HCT116 (cell line): ENCODE results near the gene CARMIL1. TPM values are rescaled to one million over a fixed set of nuclear protein-coding genes. Genes with fewer than 3 reads are reported as not detected.
A peak's percentile ranks its signal among the peaks of the same experiment; 100 is the strongest.

Source experiments
- ATAC-seq: fragments of 200-7000 bp; cut with Tn5 transposase; 2 replicates; pipeline ENCODE4 v1.9.1; 2020; ENCODE audit warnings: mild to moderate bottlenecking, moderate library complexity
- BruUV-seq: library from RNA; stranded (reverse); fragments of 400-500 nt; replicated peaks from 2 replicates; lab custom pipeline; 2021; lab: Mats Ljungman, UMichigan
- CTCF ChIA-PET: fragments of 300-600 bp; sonication (Branson Sonifier 250); formaldehyde crosslinking; loops from one replicate; lab custom pipeline; 2021; ENCODE audit warnings: antibody characterized with exemption; lab: Charles Lee
- POLR2A ChIA-PET: fragments of 300-600, 350-600 bp; sonication (Branson Sonifier 250); formaldehyde crosslinking; loops from one replicate; lab custom pipeline; 2021; ENCODE audit warnings: antibody characterized with exemption; lab: Charles Lee
- RAD21 ChIA-PET, 2 experiments: fragments of 300-600 bp; sonication (Branson Sonifier 250); formaldehyde crosslinking; loops; one replicate each; lab custom pipeline; 2023; ENCODE audit warnings: low total read pairs in 2 of 2; ENCODE audit not compliant: uncharacterized antibody in 2 of 2, unreplicated experiment in 2 of 2, low non-redundant PET in 1 of 2; lab: Charles Lee
- DNase-seq: peaks from one replicate; pipeline ENCODE4 v3.0.0-alpha.2; 2010; ENCODE audit warnings: low read depth, low spot score
- H2AFZ ChIP-seq: fragments of 200-600 bp; shearing (Covaris generic), sonication (generic); 2 replicates; pipeline ENCODE4 v1.6.1; 2017; ENCODE audit warnings: low read depth, mixed run types, mixed read lengths, antibody characterized with exemption, low read length; ENCODE audit not compliant: poor library complexity, severe bottlenecking
- H3K27ac ChIP-seq: 2 replicates; pipeline ENCODE4 v1.5.1; 2012; ENCODE audit warnings: low read depth, low read length
- H3K27me3 ChIP-seq: fragments of 200-600 bp; sonication (generic); 2 replicates; pipeline ENCODE4 v1.6.1; 2016; ENCODE audit warnings: mixed run types, low read length, mixed read lengths; ENCODE audit not compliant: insufficient read depth
- H3K36me3 ChIP-seq, 2 experiments: fragments of 200-500 bp in 1 of 2; fragments of 200-600 bp in 1 of 2; sonication (Bioruptor generic) in 1 of 2; sonication (generic) in 1 of 2; 2 replicates each; pipeline versions ENCODE4 v1.5.1 to v1.6.1; 2014 to 2016; ENCODE audit warnings: low read length in 2 of 2, inconsistent platforms in 1 of 2, mixed read lengths in 1 of 2, mixed run types in 1 of 2; ENCODE audit not compliant: insufficient read depth in 2 of 2, control insufficient read depth in 1 of 2
- H3K4me1 ChIP-seq, 2 experiments: fragments of 200-600 bp in 1 of 2; sonication (generic) in 1 of 2; 2 replicates each; pipeline versions ENCODE4 v1.5.1 to v1.6.1; 2012 to 2017; ENCODE audit warnings: low read length in 2 of 2, inconsistent platforms in 1 of 2, mild to moderate bottlenecking in 1 of 2, mixed read lengths in 1 of 2, mixed run types in 1 of 2, moderate library complexity in 1 of 2; ENCODE audit not compliant: insufficient read depth in 2 of 2, control insufficient read depth in 1 of 2
- H3K4me2 ChIP-seq: fragments of 200-600 bp; sonication (generic); 2 replicates; pipeline ENCODE4 v1.6.1; 2017; ENCODE audit warnings: mixed run types, low read length, mixed read lengths
- H3K4me3 ChIP-seq, 2 experiments: fragments of 200-600 bp in 1 of 2; sonication (generic) in 1 of 2; replicated peaks in 1 of 2; 2 replicates each; pipeline ENCODE4 v1.5.1; 2011 to 2016; ENCODE audit warnings: low read length in 2 of 2, control low read depth in 1 of 2, low read depth in 1 of 2, mild to moderate bottlenecking in 1 of 2, mixed read lengths in 1 of 2, mixed run types in 1 of 2
- H3K79me2 ChIP-seq: fragments of 200-600 bp; sonication (generic); 2 replicates; pipeline ENCODE4 v1.6.1; 2017; ENCODE audit warnings: mild to moderate bottlenecking, mixed run types, low read length, moderate library complexity, mixed read lengths; ENCODE audit not compliant: insufficient read depth
- H3K9ac ChIP-seq: fragments of 200-600 bp; sonication (generic); 2 replicates; pipeline ENCODE4 v1.6.1; 2016; ENCODE audit warnings: low read length, mixed read lengths
- H3K9me2 ChIP-seq: fragments of 200-600 bp; sonication (generic), shearing (Covaris generic); 2 replicates; pipeline ENCODE4 v1.6.1; 2017; ENCODE audit warnings: mixed run types, mild to moderate bottlenecking, moderate library complexity; ENCODE audit not compliant: insufficient read depth
- H3K9me3 ChIP-seq, 2 experiments: fragments of 200-500 bp in 1 of 2; fragments of 200-600 bp in 1 of 2; sonication (Bioruptor generic) in 1 of 2; sonication (generic) in 1 of 2; 2 replicates each; pipeline ENCODE4 v1.6.1; 2014 to 2017; ENCODE audit warnings: low read length in 2 of 2, mixed read lengths in 2 of 2, inconsistent platforms in 1 of 2, low read depth in 1 of 2, mild to moderate bottlenecking in 1 of 2, mixed run types in 1 of 2, moderate library complexity in 1 of 2; ENCODE audit not compliant: control insufficient read depth in 1 of 2, insufficient read depth in 1 of 2
- H4K20me1 ChIP-seq: fragments of 200-600 bp; sonication (generic), shearing (Covaris generic); 2 replicates; pipeline ENCODE4 v1.6.1; 2017; ENCODE audit warnings: mixed run types, mild to moderate bottlenecking, moderate library complexity; ENCODE audit not compliant: insufficient read depth
- FOSL1 ChIP-seq: IDR thresholded peaks from 2 replicates; pipeline ENCODE4 v1.6.1; 2012; ENCODE audit warnings: low read depth
- JUND ChIP-seq: IDR thresholded peaks from 2 replicates; pipeline ENCODE4 v1.6.1; 2012
- SP1 ChIP-seq: IDR thresholded peaks from 2 replicates; pipeline ENCODE4 v1.6.1; 2012; ENCODE audit warnings: low read depth
- SRF ChIP-seq: IDR thresholded peaks from 2 replicates; pipeline ENCODE4 v1.6.1; 2012; ENCODE audit warnings: low read depth
- TCF7L2 ChIP-seq: IDR thresholded peaks from 2 replicates; pipeline ENCODE4 v1.7.0; 2011; ENCODE audit warnings: borderline replicate concordance, inconsistent platforms; ENCODE audit not compliant: insufficient read depth, insufficient read length; ENCODE audit errors: extremely low read depth
- intact Hi-C: fragments of 100-400 bp; cut with micrococcal nuclease; formaldehyde crosslinking; loops from 2 replicates; pipeline ENCODE4 v1.10.0; 2022
- total RNA-seq: library from RNA; stranded (reverse); gene quantifications from one replicate; pipeline ENCODE4 v1.2.1, GENCODE V29; 2021; ENCODE audit not compliant: unreplicated experiment

Gene CARMIL1
- total RNA-seq, 1 experiment from 2014 or later: 21.7 TPM

DNA sequence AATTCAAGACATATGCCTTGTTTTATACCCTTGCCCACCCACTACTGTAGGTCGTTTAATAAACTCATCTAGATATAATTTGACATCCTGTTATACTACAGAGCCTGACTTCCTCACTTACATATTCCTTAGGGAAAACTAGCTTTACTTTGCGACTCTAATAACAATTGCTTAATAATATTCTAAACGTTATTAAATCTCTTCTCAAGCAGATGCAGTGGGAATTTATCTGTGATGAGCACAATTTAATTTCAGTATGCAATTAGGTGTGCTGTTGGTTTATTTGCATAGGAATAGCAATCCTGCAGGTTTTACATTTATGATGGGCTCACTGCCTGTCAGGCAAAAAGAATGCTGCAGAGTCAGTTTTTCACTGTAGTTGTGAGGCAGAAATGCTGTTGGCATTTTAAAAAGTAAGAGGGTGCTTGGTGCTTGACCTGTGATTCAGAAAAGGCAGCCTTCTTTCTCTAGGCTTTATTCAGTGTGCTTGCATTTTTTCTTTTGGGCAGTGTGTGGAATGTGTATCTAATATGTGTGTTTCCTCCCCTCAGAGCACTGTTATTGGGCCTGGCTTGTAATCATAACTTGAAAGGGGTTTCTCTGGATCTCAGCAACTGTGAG is 220.6 kb downstream of the CARMIL1 start:
- Histone ChIP-seq H3K9ac (0 out of 2 replicates have a peak overlapping the region, but pooled peaks have one; percentile 1), H3K27me3 (no peaks in the 10 kb centered on the region), H3K27ac (no peak overlapping the region), H3K4me3 (no peak overlapping the region), H3K79me2 (no peaks in the 10 kb centered on the region), H4K20me1 (no peaks in the 10 kb centered on the region), H3K36me3 (no peaks in the 10 kb centered on the region), H3K4me2 (peak overlapping the region; percentile 27), H3K9me3 (no peaks in the 10 kb centered on the region), H3K4me1 (peaks cover 4 to 37% of the 10 kb centered on the region in 2 experiments; a peak in 3 of 4 replicates), H3K9me2 (no peaks in the 10 kb centered on the region), H2AFZ (no peak overlapping the region)
- TF ChIP-seq FOSL1 (peak; percentile 30; the same call in 1 of the 2 replicates), SP1 (peak; percentile 26; the same call in 1 of the 2 replicates), TCF7L2 (no peak), JUND (peak; percentile 42)
- peak; percentile 35 for ATAC-seq
- intact Hi-C loops: no loop called here
- DNase-seq: no peak
- BruUV-seq: no TSS peak
- RAD21 ChIA-PET: no interaction called here
- CTCF ChIA-PET: interaction anchor here (1.4 kb wide), 1 partner anchor 276 kb away, joined by 3 read pairs; no protein-coding TSS in a partner anchor
- POLR2A ChIA-PET: no interaction called here

DNA sequence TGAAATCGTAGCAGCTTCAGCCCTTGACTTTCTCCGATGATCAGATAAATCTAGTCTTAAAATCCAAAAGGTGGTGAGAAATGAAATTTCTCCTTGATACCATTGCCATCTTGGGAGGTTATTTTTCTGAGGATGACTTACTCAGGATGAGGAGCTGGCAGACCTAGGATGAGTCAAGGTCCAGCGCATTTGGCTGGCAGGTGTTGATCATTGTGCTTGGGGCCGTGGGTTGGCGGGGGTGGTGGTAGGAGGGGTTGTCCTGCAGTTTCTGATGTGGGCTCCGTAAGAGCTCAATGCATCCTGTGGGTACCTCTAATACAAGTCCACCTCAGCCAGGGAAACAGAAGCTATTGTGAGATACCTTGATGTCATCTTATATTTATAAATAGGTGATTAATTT is 224.5 kb downstream of the CARMIL1 start:
- Histone ChIP-seq H3K4me2 (0 out of 2 replicates have a peak overlapping the region, but pooled peaks have one; percentile 10), H2AFZ (no peak overlapping the region), H3K9ac (no peak overlapping the region), H3K79me2 (no peaks in the 10 kb centered on the region), H3K4me3 (no peak overlapping the region), H3K27ac (no peak overlapping the region), H4K20me1 (no peaks in the 10 kb centered on the region), H3K9me3 (no peaks in the 10 kb centered on the region), H3K36me3 (no peaks in the 10 kb centered on the region), H3K4me1 (peaks cover 4 to 41% of the 10 kb centered on the region in 2 experiments; a peak in 3 of 4 replicates), H3K27me3 (no peaks in the 10 kb centered on the region), H3K9me2 (no peaks in the 10 kb centered on the region)
- ATAC-seq (no peak), DNase-seq (no peak)
- intact Hi-C loops: no loop called here
- no TSS peak for BruUV-seq
- ChIA-PET POLR2A (no interaction called here), RAD21 (no interaction called here), CTCF (interaction anchor here (3.0 kb wide), 1 partner anchor 13 kb away, joined by 29 read pairs; no protein-coding TSS in a partner anchor)
- TF ChIP-seq TCF7L2: no peak
- TF ChIP-seq SP1: no peak
- TF ChIP-seq FOSL1: peak; percentile 7; the same call in 1 of the 2 replicates
- no peak for TF ChIP-seq SRF
